ENCODE results near the gene GMEB2.
"Not testable (repeated sequence)": the region's sequence is repeated elsewhere in the genome, so short reads cannot be mapped to it uniquely, and the experiment has no call there.

Gene GMEB2

GRCh38 chr20:63626424-63627128, at the start of gene GMEB2:
Gene GMEB2, minus strand, starts transcription at chr20:63627101. Its CDS starts 7,704 bp downstream, at chr20:63619397.
- peak within 1 kb of the TSS; percentile 39 for H3K27ac Mint-ChIP-seq
- H3K9me3 Mint-ChIP-seq, result no peaks in the 10 kb centered on the region
- peaks cover 36% of the 10 kb centered on the region for H3K36me3 Mint-ChIP-seq (ENCODE audit: low read depth)
- no peak for TF ChIP-seq CTCF (IDR thresholded peaks at IDR 0.05)
- peaks cover 3% of the 10 kb centered on the region for H3K27me3 Mint-ChIP-seq (ENCODE audit: low read depth, poor library complexity)
- peak; percentile 96 for DNase-seq
- H3K4me3 Mint-ChIP-seq, result peak within 1 kb of the TSS; percentile 85
- H3K4me1 Mint-ChIP-seq, result peaks cover 37% of the 10 kb centered on the region

- Mint-ChIP-seq H3K27me3 (ENCODE audit: low read depth, poor library complexity) (peaks cover 5% of the 10 kb centered on the region), H3K9me3 (no peaks in the 10 kb centered on the region), H3K4me1 (peaks cover 4% of the 10 kb centered on the region), H3K27ac (no peak overlapping the region), H3K36me3 (ENCODE audit: low read depth) (peaks cover 23% of the 10 kb centered on the region), H3K4me3 (no peak overlapping the region)
- no peak for TF ChIP-seq CTCF (IDR thresholded peaks at IDR 0.05)
- no peak for DNase-seq
Measured at GRCh38 chr20:63675681-63676368, 48.9 kb upstream of the GMEB2 start.

DNA sequence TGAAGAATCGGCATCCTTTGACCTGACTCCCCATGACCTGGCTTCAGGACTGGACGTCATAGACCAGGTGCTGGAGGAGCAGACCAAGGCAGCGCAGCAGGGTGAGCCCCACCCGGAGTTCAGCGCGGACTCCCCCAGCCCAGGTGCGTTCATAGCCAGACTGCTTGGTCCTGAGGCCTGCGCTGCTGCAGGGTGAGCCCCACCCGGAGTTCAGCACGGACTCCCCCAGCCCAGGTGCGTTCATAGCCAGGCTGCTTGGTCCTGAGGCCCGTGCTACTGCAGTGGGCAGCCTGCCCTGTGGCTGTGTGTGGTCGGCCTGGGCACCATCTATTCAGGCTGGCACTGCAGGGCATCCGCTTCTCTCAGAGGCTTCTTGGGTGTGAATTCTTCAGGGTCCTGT, 47.0 kb upstream of the GMEB2 start:
- no peak for TF ChIP-seq CTCF (IDR thresholded peaks at IDR 0.05)
- peaks cover 33% of the 10 kb centered on the region for H3K36me3 Mint-ChIP-seq (ENCODE audit: low read depth)
- no peak overlapping the region for H3K4me3 Mint-ChIP-seq
- DNase-seq, result no peak
- H3K27ac Mint-ChIP-seq, result no peak overlapping the region
- H3K4me1 Mint-ChIP-seq, result no peaks in the 10 kb centered on the region
- H3K9me3 Mint-ChIP-seq, result no peaks in the 10 kb centered on the region
- peaks cover 5% of the 10 kb centered on the region for H3K27me3 Mint-ChIP-seq (ENCODE audit: low read depth, poor library complexity)

DNA sequence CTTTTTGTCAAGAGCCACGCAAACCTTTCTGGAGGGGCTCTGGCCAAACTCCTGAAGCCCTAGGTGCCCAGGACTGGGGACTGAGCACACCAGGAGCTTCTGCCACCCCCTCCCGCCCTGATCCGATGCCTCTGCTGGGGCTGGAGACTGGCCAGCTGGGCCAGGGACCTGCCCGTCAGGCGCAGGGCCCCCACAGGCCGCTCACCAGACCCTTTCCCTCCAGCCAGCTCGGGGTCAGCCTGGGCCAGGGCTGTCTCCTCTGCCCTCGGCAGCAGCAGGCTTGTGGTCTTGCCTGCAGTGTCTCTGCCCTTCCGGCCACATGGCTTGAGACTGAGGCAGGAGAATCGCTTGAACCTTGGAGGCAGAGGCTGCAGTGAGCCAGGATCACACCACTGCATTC, 45.8 kb upstream of the GMEB2 start:
- no peaks in the 10 kb centered on the region for H3K9me3 Mint-ChIP-seq
- no peaks in the 10 kb centered on the region for H3K4me1 Mint-ChIP-seq
- DNase-seq, result no peak
- H3K4me3 Mint-ChIP-seq, result no peak overlapping the region
- TF ChIP-seq CTCF (IDR thresholded peaks at IDR 0.05), result no peak
- H3K27ac Mint-ChIP-seq, result no peak overlapping the region
- H3K36me3 Mint-ChIP-seq (ENCODE audit: low read depth), result peaks cover 36% of the 10 kb centered on the region
- peaks cover 2% of the 10 kb centered on the region for H3K27me3 Mint-ChIP-seq (ENCODE audit: low read depth, poor library complexity)

GRCh38 chr20:63671695-63672094, 44.8 kb upstream of the GMEB2 start:
- not testable (repeated sequence) for DNase-seq; H3K4me3 Mint-ChIP-seq; H3K4me1 Mint-ChIP-seq; H3K27me3 Mint-ChIP-seq (ENCODE audit: low read depth, poor library complexity); H3K9me3 Mint-ChIP-seq; H3K27ac Mint-ChIP-seq
- peaks cover 40% of the 10 kb centered on the region for H3K36me3 Mint-ChIP-seq (ENCODE audit: low read depth)

DNA sequence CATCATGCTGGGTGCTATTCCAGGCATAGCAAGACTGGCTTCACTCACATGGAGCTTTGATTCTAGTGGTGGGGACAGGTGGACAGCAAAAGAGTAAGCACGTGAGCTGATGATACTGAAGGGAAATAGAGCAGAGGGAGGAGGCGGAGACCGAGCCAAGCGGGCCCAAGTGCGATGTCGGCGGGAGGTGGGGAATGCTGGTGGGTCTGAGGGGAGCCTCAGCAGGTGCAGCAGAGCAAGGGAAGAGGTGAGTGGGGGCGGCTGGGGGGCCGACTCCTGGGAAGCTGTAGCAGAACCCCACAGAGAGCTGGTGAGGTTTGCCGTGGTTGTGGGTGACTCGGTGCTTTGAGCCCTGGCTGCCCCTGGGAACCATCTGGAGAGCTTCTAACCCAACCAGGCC, 41.5 kb upstream of the GMEB2 start:
- peaks cover 2% of the 10 kb centered on the region for H3K27me3 Mint-ChIP-seq (ENCODE audit: low read depth, poor library complexity)
- H3K27ac Mint-ChIP-seq, result no peak overlapping the region
- H3K4me1 Mint-ChIP-seq, result peaks cover 5% of the 10 kb centered on the region
- H3K9me3 Mint-ChIP-seq, result no peaks in the 10 kb centered on the region
- TF ChIP-seq CTCF (IDR thresholded peaks at IDR 0.05), result no peak
- H3K4me3 Mint-ChIP-seq, result no peak overlapping the region
- no peak for DNase-seq
- H3K36me3 Mint-ChIP-seq (ENCODE audit: low read depth), result peaks cover 42% of the 10 kb centered on the region

Measured in nephron progenitor cell (in vitro differentiated cells).